ENCODE data around the gene NDUFS3.
"Not testable (repeated sequence)": the region's sequence is repeated elsewhere in the genome, so short reads cannot be mapped to it uniquely, and the experiment has no call there.

NDUFS3 gene

DNA sequence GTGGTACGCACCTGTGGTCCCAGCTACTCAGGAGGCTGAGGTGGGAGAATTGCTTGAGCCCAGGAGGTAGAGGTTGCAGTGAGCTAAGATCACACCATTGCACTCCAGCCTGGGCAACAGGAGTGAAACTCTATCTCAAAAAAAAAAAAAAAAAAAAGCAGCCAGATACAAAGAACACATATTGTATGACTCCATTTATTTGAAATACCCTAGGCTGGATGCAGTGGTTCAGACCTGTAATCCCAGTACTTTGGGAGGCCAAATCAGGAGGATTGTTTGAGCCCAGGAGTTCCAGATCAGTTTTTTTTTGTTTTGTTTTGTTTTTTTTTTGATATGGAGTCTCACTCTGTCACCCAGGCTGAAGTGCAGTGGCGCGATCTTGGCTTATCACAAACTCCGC lies 16.5 kb upstream of the NDUFS3 start:
- not testable (repeated sequence) for DNase-seq

DNA sequence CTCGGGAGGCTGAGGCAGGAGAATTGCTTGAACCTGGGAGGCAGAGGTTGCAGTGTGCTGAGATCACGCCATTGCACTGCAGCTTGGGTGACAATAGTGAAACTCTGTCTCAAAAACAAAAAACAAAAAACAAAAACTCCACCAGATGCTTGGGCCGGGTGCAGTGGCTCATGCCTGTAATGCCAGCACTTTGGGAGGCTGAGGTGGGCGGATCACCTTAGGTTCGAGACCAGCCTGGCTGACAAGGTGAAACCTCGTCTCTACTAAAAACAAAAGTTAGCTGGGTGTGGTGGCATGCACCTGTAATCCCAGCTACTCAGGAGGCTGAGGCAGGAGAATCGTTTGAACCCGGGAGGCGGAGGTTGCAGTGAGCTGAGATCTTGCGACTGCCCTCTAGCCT lies 14.5 kb upstream of the NDUFS3 start:
- DNase-seq, result not testable (repeated sequence)

DNA sequence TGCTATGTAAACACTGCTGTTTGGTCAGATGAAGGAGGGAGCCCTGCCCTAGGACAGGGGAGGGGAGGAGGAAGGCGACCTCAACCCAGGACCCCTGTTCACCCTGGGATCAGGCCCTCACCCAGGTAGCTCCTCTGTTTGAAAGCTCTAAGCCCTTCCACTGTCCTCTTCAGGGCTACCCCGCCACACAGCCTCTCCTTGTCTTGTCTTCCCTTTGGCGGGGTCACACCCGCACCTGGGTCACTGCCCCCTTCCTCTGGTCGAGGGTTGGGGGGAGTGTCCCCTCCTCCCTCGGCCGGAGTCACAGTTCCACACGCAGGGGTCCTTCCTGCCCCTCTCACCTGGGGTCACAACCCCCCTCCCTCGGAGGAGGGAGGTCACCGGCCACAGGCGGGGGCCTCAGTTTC lies 13.9 kb upstream of the NDUFS3 start:
- no peak for DNase-seq

DNA sequence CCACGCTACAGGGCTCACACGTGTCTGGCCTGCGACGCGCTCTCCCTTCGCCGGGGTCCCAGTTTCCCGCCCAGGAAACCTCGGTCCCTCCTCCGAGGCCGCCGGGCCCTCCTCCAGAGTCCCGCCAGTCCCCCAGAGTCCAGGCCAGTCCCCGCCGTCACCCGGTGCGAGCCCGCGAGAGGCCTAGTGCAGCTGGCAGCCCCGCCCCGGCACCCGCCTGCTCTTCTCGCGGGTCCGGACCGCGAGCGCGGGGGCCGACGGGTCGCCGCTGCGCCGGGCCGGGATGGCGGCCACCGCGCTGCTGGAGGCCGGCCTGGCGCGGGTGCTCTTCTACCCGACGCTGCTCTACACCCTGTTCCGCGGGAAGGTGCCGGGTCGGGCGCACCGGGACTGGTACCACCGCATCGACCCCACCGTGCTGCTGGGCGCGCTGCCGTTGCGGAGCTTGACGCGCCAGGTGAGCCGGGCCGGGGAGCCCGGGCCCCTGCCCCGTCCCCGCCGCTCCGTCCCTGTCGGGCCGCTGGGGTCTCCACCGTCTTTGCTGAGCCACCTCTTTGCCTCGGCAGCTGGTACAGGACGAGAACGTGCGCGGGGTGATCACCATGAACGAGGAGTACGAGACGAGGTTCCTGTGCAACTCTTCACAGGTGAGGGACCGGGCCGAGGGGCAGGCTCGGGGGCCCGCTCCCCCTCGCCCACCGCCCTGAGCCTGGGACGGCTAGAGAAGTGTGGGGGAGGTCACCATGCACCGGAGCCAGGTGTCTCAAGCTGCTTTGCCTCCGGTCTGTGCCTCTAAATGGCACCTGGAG lies 13.3 kb upstream of the NDUFS3 start, which contains the start of gene PTPMT1:
TSS of gene PTPMT1 (plus strand) at position 260 of the 809 bp plus-strand sequence. CDS start at position 284, 24 bp downstream.
- DNase-seq, result no peak

DNA sequence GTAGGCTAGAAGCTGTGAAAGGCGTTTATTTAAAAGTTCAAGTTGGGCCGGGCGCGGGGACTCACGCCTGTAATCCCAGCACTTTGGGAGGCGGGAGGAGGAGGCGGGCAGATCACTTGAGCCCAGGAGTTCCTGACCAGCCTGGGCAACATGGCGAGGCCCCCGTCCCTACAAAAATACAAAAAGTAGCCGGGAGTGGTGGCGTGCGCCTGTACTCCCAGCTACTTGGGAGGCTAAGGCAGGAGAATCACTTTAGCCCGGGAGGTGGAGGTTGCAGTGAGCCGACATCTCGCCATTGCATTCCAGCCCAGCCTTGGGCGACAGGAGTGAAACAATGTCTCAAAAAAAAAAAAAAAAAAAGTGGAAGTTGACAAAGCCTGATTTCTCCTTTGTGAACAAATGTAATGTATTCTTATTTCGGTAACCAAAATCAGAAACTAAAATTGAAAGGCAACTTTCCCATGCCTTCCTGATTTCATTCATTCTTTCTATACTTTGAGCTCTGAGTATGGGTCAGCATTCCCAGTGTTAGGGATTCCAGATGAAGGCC lies 12.7 kb upstream of the NDUFS3 start:
- no peak for DNase-seq

DNA sequence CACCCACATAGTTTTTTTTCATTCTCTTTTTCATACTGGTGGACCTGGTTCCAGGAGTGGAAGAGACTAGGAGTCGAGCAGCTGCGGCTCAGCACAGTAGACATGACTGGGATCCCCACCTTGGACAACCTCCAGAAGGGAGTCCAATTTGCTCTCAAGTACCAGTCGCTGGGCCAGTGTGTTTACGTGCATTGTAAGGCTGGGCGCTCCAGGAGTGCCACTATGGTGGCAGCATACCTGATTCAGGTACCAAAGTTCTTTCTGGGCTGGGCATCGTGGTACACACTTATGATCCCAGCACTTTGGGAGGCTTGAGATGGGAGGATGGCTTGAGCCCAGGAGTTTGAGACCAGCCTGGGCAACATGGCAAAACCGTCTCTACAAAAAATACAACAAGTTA lies 9.2 kb upstream of the NDUFS3 start:
- no peak for DNase-seq

DNA sequence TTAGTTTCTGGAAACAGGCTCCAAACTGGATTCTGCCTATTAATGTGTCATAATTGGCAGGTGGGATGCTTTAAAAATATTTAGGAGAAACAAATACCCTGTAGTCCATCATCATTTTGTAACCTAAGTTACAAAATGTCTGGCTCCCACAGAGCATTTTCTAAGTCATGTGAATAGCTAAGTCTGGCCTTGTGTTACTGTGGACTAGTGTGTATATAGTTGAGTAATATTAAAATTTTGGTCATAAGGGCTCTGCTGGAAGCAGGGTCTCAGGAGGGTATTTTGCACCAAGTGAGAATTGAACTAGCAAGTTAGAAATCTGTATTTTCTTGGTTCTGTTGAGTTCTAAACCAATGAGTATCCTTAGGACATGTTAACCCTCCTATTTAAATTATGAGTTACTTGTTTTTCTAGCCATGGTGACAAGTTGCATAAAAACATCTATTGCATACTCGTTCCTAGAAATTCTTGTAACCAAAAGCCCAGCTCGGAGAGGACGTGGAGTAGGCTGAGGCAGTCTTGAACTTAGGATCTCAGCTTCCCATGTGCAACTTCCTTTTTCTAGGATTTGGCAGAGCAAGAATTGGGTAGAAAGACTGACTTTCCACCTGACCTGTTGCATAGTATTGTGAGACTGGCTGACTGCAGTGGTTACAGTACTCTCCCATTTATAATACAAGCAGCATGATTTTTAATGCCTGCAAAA lies 8.1 kb upstream of the NDUFS3 start:
- no peak for DNase-seq

DNA sequence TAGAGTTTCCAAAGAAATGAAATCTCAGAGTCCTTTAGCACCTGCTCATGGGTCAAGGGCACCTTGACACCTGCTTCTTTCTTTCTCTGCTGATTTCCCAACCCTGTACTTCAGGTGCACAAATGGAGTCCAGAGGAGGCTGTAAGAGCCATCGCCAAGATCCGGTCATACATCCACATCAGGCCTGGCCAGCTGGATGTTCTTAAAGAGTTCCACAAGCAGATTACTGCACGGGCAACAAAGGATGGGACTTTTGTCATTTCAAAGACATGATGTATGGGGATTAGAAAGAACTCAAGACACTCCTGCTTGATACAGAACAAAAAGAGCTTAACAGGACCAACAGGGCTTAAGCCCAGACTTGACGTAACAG lies 7.5 kb upstream of the NDUFS3 start:
- DNase-seq, result no peak

DNA sequence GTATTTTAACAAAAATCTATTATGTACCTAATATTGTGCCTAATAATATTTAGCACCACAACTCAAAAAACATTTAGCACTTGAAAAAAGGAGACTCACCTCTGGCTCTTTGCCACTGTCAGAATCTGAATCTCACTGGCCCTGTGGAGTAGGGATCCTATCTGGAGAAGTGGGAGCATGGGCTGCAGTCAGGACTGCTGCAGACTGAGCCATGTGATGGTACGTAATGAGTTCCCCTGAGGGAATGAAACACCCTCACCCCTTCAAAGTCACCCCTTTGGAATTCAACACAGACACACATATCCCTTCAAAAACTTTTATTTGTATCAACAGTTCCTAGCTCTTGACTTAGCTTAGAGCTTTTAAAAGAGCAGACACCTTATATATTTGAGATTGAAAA lies 7.0 kb upstream of the NDUFS3 start:
- DNase-seq, result no peak

DNA sequence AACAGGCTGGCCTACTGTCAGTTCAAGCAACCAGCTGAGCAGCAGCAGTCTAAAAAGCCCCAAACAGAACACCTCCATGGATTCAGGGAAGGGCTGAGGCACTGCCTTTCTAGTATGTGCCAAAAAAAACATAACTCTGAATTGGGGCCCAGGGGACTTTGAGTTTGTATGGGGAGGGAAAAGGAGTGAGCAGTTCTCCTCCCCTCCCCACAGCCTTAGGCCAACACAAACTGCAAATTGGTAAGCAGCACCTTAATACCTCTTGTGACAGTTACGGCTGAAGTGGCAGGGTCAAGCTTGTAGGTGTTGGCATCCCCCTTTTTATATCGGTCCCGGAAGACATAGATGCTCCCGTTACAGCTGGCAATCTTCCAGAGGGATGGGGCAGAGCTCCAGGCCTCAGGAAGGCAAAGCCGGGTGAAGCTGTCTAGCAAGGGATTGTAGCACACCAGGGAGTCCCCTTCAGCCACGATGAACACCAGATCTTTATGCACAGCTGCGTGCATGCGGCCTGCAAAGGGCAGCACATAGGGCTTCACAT lies 6.1 kb upstream of the NDUFS3 start:
- DNase-seq, result no peak

DNA sequence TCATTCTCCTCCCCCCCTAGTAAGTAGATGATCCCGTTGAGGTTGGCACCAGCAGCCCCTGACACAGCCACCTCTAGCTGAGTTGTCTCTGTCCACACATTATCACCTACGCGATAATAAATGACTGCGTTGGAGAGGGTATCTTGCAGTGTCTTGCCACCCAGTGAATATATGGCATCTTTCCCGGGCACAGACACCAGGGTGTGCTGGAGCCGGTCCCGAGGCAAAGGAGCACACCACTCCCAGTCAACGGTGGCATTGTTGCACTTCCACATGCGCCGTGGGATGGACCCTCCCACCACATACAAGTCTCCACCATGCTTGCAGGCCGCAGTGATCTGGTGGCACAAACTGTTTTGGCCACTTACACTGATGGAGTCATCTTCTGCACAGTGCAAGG lies 5.6 kb upstream of the NDUFS3 start:
- DNase-seq, result no peak

DNA sequence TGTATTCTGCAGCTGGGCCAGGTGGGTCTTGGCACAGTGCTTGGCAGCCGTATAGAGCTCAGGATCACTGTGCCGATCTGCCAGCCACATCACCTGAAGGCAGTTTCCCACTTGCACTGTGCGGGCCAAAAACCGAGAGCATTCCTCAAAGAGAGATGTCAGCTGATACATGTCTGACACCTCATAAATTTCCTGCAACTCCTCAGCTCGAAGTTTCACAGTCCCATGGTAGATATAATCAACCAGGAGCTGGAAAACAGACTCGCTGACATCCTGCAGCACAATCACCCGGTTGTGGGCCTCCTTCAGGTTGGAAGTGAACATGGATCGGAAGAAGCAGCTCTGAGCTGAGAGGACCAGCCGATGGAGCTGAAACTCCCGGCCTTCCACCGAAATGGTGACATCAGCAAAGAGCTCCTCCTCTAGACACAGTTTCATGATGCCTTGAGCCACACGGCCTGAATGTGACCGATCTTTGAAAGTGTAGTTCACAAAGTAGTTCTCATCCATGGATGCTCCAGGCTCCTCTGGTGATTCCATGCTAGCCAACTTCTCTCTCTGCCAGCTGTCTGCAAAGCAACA lies 1.3 kb upstream of the NDUFS3 start:
- no peak for DNase-seq

DNA sequence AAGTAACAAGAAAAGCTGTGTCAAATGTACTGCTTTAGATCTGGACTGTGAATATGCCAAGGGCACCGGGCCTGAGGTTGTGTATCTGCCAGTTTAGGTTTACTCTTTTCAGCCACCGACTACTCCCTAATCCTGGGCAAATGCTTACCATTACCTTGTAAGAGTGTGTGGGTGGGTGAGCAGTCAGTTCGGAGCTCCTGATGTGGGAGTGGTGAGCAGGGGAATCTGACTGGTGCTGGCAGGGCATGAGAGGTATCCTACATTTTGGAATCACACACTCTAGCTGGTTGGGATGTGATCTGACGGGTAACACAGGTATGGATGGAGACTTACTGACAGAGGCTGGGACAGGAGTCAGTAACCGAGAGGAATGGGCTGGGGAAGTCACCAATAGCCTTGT lies 5.0 kb downstream of the NDUFS3 start:
- DNase-seq, result no peak

DNA sequence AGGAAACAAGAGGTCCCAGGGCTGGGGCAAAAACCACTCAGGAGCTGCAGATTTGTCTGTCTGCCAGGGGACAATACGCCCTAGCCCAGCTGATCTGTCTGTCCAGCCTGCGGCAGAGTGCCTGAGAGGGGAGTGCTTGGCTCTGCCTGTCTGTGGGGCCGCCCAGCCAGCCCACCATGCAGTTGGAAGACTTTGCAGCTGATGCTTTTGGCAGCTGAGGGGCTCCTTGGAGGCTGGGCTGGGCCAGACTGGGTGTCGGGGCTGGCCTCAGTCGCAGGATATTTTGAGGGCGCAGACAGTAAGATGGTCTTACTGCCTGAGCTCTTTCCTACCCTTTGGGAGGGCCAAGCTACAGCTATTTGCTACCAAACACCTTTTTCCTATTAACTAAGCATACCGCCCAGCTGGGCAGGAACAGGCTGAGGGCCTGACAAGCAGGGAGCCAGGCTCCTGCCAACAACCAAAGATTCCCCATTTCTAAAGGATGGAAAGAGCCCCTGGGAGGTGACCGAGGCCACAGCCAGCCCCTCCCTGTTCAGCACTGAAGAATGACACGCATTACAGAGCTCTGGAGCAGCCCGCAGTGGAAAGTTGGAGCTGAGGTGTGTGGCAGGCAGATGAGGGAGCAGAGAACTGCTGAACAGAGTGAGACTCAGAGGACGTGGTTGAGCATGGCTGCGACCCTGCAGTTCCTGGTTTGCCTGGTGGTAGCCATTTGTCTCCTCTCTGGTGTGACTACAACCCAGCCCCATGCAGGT lies 7.4 kb downstream of the NDUFS3 start, which contains the start of gene FAM180B:
TSS of gene FAM180B (plus strand) at position 581 of the 758 bp plus-strand sequence. CDS start at position 672, 91 bp downstream.
- no peak for DNase-seq

DNA sequence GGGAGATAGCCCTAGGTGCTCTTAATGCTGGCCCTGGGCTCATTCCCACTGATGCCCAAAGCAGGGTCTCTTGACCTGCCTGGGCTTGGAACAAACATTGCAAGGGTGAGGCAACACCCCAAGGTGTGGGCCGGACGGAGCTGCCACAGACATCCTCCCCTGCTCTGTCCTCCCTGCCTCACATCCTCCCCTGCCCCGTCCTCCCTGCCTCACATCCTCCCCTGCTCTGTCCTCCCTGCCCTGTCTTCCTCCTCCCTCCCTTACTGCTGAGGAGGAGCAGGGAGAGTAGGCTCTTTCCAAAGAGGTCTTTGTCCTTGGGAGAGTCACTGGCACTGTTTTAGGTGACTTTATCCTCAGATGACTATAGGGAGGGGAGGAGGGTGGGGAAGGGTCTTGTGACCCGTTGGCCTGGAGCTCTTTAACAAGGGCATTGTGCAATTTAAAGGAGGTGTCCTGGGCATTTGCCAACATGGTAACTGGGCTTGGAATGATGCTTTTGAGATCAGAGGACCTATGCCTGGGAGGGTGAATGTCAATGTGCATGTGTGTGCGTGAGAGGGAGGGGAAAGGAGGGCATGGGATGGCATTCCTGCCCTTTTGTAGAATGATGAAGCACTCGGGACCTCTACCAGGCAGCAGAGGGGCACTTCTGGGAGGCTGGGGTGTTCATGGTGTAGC lies 8.3 kb downstream of the NDUFS3 start:
- no peak for DNase-seq

DNA sequence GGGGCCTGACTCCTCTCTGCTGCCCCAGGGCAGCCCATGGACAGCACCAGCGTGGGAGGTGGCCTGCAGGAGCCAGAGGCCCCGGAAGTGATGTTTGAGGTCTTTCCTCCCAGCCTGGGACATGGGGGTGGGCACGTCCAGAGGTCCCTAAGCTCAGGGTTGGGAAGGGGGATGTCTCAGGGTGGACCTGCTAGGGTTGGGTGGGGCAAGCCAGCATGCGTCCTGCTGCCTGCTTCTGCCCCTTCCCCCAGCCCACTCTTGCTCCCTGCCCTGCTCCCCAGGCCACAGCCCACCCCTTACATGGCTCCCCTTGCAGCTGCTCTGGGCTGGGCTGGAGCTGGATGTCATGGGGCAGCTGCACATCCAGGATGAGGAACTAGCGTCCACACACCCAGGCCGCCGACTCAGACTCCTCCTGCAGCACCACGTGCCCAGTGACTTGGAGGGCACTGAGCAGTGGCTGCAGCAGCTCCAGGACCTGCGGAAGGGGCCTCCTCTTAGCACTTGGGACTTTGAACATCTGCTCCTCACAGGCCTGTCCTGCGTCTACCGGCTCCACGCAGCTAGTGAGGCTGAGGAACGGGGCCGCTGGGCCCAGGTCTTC lies 9.0 kb downstream of the NDUFS3 start:
- DNase-seq, result peak; percentile 62

DNA sequence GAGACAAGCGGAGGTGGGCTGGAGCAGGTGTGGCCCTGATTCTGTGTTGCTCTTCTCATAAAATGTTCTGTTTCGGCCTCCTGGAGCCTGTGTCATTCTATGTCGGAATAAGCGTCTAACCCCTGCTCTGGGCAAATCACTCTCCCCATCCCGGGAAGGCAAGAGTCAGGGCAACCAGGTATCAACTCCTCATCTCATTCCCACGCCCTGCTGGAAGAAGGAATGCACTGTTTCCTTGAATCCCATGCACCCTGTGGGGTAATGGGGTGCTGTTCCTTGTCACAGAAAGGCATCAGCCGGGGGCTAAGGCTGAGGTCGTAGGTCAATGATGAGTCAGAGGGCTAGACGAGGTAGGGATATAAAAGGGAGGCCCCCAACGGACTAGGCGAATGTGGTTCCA lies 10.2 kb downstream of the NDUFS3 start:
- peak; percentile 55 for DNase-seq

DNA sequence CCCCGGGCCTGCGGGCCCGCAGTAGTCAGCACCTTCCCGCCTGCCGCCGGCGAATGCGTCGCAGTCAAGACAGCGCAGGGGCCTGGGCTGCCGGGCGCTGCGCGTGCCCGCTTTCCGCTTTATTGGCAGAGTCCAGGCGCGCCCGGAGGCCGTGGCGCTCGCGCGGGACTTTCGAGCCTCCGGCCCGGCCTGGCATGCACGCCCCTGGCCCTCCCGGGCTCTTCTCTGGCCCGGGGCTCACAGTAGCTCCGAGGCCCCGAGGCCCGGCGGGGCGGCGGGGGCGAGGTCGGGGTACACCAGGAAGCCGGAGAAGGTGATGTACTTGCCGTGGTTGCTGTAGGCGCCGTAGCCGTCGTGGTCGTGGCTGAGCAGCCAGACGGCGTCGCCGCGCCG lies 10.7 kb downstream of the NDUFS3 start:
- DNase-seq, result no peak

DNA sequence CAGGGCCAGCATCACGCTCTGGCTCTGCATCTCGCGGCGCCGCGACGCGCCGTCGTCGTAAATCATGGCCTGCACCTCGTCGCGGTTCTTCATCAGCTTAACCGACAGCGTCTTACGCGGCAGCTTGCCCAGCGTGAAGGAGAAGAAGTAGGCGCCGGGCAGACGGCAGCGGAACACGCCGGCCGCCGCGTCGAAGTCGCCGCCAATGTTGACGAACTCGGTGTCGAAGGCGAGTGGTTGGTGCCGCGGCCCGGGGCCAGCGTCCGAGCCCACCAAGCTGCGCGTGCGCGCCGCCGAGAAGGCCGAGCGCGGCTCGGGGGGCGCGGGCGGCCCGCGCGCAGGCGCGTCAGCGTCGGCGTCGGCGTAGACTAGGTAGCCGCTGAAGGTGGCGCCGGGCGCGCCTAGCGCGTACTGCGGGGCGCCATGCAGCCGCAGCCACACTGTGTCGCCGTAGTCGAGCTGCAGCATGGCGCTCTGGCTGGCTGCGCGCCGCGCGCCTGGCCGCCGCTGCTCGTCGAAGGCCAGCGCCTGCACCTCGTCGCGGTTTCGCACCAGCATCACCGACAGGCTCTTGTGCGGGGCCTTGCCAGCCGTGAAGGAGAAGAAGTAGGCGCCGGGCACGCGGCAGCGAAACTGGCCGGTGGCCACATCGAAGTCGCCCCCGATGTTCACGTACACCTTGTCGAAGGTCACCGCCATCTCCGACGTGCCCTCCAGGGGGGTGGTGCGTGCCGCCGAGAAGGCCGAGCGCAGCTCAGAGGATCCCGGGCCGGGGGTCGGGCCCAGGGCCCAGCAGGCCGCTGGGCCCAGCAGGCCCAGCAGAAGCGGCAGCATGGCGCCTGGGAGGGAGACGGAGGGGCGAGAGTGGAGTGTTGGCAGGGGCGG lies 11.3 kb downstream of the NDUFS3 start:
- no peak for DNase-seq

DNA sequence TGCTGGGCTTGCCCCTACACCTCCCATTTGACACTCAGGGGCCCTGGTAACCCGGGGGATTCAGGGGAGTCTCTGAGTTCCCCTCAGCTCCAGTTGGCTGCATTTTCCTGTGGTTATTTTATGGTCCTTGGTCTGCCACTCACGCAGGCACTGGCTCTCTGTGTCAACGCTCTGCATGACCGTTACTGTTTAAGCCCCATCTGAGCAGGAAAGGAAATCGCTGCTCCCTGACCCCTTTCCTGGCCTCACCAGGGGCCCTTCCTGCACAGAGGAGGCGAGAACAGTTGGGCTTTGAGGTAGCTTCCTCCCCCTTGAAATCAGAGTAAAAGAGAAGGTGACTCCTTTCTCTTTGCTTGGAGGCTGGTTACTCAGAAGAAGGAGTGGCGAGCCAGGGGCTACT lies 12.9 kb downstream of the NDUFS3 start:
- no peak for DNase-seq

DNA sequence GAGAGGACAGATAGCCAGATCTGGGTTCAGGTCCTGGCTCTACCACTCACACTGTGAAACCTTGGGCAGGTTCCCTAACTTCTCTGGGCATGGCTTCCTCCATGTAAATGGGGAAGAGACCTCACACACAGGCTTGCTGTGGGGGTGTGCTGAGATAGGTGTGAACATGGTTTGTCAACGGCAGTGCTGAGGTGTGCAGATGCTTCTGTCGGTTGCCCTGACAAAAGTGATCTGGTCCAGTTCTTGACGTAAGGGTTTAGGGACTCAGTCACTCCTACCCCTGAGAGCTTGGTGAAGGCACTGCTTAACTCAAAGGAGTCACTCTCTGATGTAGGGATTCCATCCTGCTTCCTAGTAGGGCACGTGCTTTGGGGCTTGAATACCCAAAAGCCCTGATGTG lies 13.4 kb downstream of the NDUFS3 start:
- DNase-seq, result no peak
